HepG2 (cell line): ENCODE data around the gene UNKL. TPM values are rescaled to one million over a fixed set of nuclear protein-coding genes. Genes with fewer than 3 reads are reported as not detected.
A peak's percentile ranks its signal among the peaks of the same experiment; 100 is the strongest.

Source experiments
- BCL6 ChIP-seq: IDR thresholded peaks from 2 replicates; pipeline ENCODE4 v1.6.1; 2016; ENCODE audit warnings: missing genetic modification reagents, missing compliant biosample characterization
- CTCF ChIP-seq: sonication (generic); formaldehyde crosslinking; IDR thresholded peaks from 2 replicates; pipeline ENCODE4 v1.5.0; 2020; ENCODE audit warnings: mild to moderate bottlenecking, missing genetic modification reagents, moderate library complexity
- IKZF1 ChIP-seq: fragments of 450-650 bp; IDR thresholded peaks from 2 replicates; pipeline ENCODE4 v1.7.1; 2016
- MATR3 ChIP-seq: sonication (generic); formaldehyde crosslinking; IDR thresholded peaks from 2 replicates; pipeline ENCODE4 v1.4.0; 2020; ENCODE audit warnings: missing genetic modification reagents
- MEIS2 ChIP-seq: sonication (generic); formaldehyde crosslinking; IDR thresholded peaks from 2 replicates; pipeline ENCODE4 v1.9.0; 2021; ENCODE audit warnings: mild to moderate bottlenecking, missing genetic modification reagents
- PHF21A ChIP-seq: sonication (generic); formaldehyde crosslinking; IDR thresholded peaks from 2 replicates; pipeline ENCODE4 v1.5.0; 2020; ENCODE audit warnings: mild to moderate bottlenecking, missing genetic modification reagents
- PITX1 ChIP-seq: sonication (generic); formaldehyde crosslinking; IDR thresholded peaks from 2 replicates; pipeline ENCODE4 v1.5.1; 2020; ENCODE audit warnings: mild to moderate bottlenecking, missing genetic modification reagents
- PRPF4 ChIP-seq: fragments of 200-400 bp; formaldehyde crosslinking; IDR thresholded peaks from 2 replicates; pipeline ENCODE4 v1.6.1; 2016; ENCODE audit warnings: low read length, low read depth; ENCODE audit not compliant: poor library complexity, severe bottlenecking
- REPIN1 ChIP-seq: sonication (generic); formaldehyde crosslinking; IDR thresholded peaks from 2 replicates; pipeline ENCODE4 v1.8.0; 2022; ENCODE audit warnings: missing genetic modification reagents, low read depth, mild to moderate bottlenecking, borderline replicate concordance
- ZBTB20 ChIP-seq: sonication (generic); formaldehyde crosslinking; IDR thresholded peaks from 2 replicates; pipeline ENCODE4 v1.8.1; 2023; ENCODE audit warnings: missing genetic modification reagents, low read depth, mild to moderate bottlenecking, borderline replicate concordance
- ZGPAT ChIP-seq: IDR thresholded peaks from 2 replicates; pipeline ENCODE4 v1.6.1; 2016; ENCODE audit warnings: mild to moderate bottlenecking
- ZNF251 ChIP-seq: sonication (generic); formaldehyde crosslinking; IDR thresholded peaks from 2 replicates; pipeline ENCODE4 v1.9.0; 2021; ENCODE audit warnings: mild to moderate bottlenecking, missing genetic modification reagents
- ZNF280D ChIP-seq: sonication (generic); formaldehyde crosslinking; IDR thresholded peaks from 2 replicates; pipeline ENCODE4 v1.5.1; 2020; ENCODE audit warnings: mild to moderate bottlenecking, missing genetic modification reagents
- ZNF546 ChIP-seq: sonication (generic); formaldehyde crosslinking; conservative IDR thresholded peaks from 2 replicates; pipeline ENCODE4 v1.8.1; 2023; ENCODE audit warnings: mild to moderate bottlenecking, missing genetic modification reagents
- ZNF563 ChIP-seq: sonication (generic); formaldehyde crosslinking; IDR thresholded peaks from 2 replicates; pipeline ENCODE4 v1.8.0; 2022; ENCODE audit warnings: mild to moderate bottlenecking, moderate library complexity, missing genetic modification reagents
- ZNF652 ChIP-seq: IDR thresholded peaks from 2 replicates; pipeline ENCODE4 v1.6.1; 2016; ENCODE audit warnings: low read depth, borderline replicate concordance
- ZNF687 ChIP-seq: sonication (generic); formaldehyde crosslinking; IDR thresholded peaks from 2 replicates; pipeline ENCODE4 v1.5.1; 2020; ENCODE audit warnings: mild to moderate bottlenecking, missing genetic modification reagents, moderate library complexity
- polyA plus RNA-seq, 8 experiments: library from polyadenylated mRNA; depleted of rRNA in 3 of 8; stranded (reverse) in 7 of 8; unstranded in 1 of 8; fragments of >200 nt; fragmentation: Illumina TruSeq in 4 of 8; extraction: Trizol in 4 of 8; gene quantifications; 2 replicates each; pipeline versions ENCODE4 v1.2.1 to v1.2.3, GENCODE V29; 2011 to 2016; ENCODE audit warnings: low read depth in 4 of 8, missing spikeins in 1 of 8, mixed read lengths in 1 of 8; ENCODE audit not compliant: insufficient read depth in 1 of 8
- total RNA-seq, 5 experiments: library from RNA; depleted of rRNA; stranded (reverse); fragments of >200 nt; fragmentation: Illumina TruSeq; extraction: Trizol; gene quantifications; 2 replicates each; pipeline ENCODE4 v1.2.3, GENCODE V29; 2016; ENCODE audit warnings: low read depth in 1 of 5

Gene UNKL
- total and polyA plus RNA-seq, 2 of the 13 experiments (the other 11 are each of a cell fraction or from before 2014, with no cell fraction given), result 10.4 to 17.6 TPM

DNA sequence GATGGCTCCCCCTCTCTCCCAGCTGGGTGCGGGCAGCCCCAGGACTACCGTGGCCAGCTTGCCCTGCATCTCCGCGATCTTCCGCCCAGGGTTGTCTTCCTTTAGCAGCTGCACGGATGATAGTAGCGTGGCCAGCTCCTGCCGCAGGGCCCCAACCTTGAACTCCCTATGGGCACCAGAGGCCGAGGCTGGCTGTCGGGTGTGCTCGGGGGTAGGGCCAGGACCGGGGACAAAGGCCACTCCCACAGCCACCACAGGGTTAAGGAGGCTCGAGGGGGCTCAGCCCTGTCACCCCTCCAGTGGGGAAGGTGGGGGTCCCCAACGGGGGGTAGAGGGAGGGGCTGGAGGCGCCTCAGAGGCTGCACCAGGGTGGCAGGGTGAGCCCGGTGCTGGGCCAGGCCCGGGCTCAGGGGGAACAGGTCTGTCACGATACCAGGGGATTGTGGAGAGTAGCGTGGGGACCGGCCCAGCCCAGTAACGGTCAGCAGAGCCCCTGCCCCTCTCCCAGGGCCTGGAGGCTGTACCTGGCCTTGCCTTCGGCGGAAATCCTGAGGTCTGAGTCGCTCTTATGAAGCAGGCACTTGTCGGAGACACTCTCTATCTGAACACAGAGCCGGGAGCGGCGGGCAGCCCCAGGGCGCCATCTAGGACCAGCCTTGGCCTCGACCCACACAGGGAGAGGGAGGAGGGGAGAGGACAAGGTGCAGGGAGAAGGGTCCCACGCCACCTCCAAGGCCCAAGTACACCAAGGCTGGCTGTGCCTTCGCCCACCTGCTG lies 21.6 kb upstream of the UNKL start (continued):
- TF ChIP-seq MEIS2 (CRISPR knock-in tag) (peak; percentile 31; the same call in 1 of the 2 replicates), PITX1 (CRISPR knock-in tag) (peak; percentile 28; the same call in 1 of the 2 replicates), ZNF251 (CRISPR knock-in tag) (no peak), ZNF280D (CRISPR knock-in tag) (0 out of 2 replicates have a peak, but pooled peaks have one; percentile 51), ZBTB20 (peak; percentile 72; the same call in 1 of the 2 replicates), CTCF (CRISPR knock-in tag) (peak; percentile 88), ZNF546 (CRISPR knock-in tag) (0 out of 2 replicates have a peak, but pooled peaks have one; percentile 44), ZNF563 (CRISPR knock-in tag) (no peak), PHF21A (CRISPR knock-in tag) (no peak), ZGPAT (CRISPR knock-in tag) (peak; percentile 29; the same call in 1 of the 2 replicates), BCL6 (CRISPR knock-in tag) (0 out of 2 replicates have a peak, but pooled peaks have one; percentile 17), MATR3 (CRISPR knock-in tag) (no peak), REPIN1 (CRISPR knock-in tag) (peak; percentile 50; the same call in 1 of the 2 replicates), IKZF1 (no peak), ZNF687 (CRISPR knock-in tag) (peak; percentile 78), ZNF652 (peak; percentile 70; the same call in 1 of the 2 replicates), PRPF4 (no peak)
